Measurements from ENCODE around the gene SETD7.
"Not testable (repeated sequence)": the region's sequence is repeated elsewhere in the genome, so short reads cannot be mapped to it uniquely, and the experiment has no call there.

Gene SETD7

DNA sequence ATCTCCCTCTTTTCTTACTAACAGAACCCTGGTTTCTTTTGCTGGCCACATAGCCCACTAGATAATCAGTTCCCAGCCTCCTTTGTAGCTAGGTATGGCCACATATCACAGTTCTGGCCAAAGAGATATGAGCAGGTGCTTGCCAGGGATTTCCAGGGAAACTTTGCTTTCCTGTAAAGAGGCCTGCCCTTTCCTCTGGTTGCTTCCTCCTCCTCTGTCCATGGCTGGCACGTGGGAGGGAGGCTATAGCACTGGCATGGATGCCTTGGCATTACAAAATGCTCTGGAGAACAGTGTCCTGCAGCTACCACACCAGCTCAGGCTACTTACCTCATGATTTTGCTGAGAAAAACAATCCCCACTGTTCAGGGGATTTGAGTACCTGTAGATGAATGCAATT is 74.6 kb downstream of the SETD7 start:
- H3K27me3 ChIP-seq (ENCODE audit: insufficient read depth, low read length), result no peaks in the 10 kb centered on the region
- WGBS, result 74% methylated on average over 1 of the region's 1 CpG
- no peaks in the 10 kb centered on the region for H3K4me1 ChIP-seq (ENCODE audit: insufficient read depth, low read length)
- no peak overlapping the region for H3K4me3 ChIP-seq (ENCODE audit: low read length)
- H3K36me3 ChIP-seq (ENCODE audit: insufficient read depth, low read length), result no peaks in the 10 kb centered on the region
- H3K27ac ChIP-seq (ENCODE audit: low read depth, low read length), result no peak overlapping the region
- H3K9me3 ChIP-seq (ENCODE audit: insufficient read depth, low read depth, low read length), result no peaks in the 10 kb centered on the region
- no peak overlapping the region for H3K9ac ChIP-seq (ENCODE audit: low read depth, low read length)

DNA sequence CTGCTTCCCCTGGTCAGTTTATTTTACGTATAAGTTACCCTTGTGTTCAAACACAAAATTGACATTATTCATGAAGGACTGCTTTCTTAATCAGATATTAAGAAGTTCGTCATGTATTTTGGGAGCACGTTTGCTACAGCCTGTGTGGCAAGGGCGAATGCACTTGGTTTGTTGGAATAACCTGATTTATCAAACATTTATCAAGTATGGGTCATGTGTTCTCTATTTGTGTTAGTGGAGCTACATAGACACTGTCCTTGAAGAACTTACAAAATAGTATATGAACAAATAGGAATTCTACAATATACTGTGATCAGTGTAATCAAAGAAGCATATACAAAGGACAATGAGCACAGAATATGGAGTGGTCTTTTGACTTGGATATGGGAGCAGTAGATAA is 79.7 kb downstream of the SETD7 start:
- no peak overlapping the region for H3K4me3 ChIP-seq (ENCODE audit: low read length)
- no peak overlapping the region for H3K9ac ChIP-seq (ENCODE audit: low read depth, low read length)
- H3K9me3 ChIP-seq (ENCODE audit: insufficient read depth, low read depth, low read length), result peaks cover 6% of the 10 kb centered on the region; the same call in 1 of the 2 replicates
- WGBS, result 89% methylated on average over 4 of the region's 4 CpGs
- no peaks in the 10 kb centered on the region for H3K27me3 ChIP-seq (ENCODE audit: insufficient read depth, low read length)
- no peak overlapping the region for H3K27ac ChIP-seq (ENCODE audit: low read depth, low read length)
- no peaks in the 10 kb centered on the region for H3K4me1 ChIP-seq (ENCODE audit: insufficient read depth, low read length)
- peaks cover 17% of the 10 kb centered on the region for H3K36me3 ChIP-seq (ENCODE audit: insufficient read depth, low read length)

DNA sequence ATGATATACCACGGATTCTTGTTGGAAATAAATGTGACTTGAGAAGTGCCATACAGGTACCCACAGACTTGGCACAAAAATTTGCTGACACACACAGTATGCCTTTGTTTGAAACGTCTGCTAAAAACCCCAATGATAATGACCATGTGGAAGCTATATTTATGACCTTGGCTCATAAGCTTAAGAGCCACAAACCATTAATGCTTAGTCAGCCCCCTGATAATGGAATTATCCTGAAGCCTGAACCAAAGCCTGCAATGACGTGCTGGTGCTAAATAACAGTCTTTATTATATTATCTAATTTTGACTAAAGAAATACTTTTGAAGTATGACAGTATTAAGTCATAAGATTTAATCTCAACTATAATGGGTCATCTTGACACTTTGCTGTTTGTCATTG is 83.2 kb downstream of the SETD7 start:
- H3K4me1 ChIP-seq (ENCODE audit: insufficient read depth, low read length), result no peaks in the 10 kb centered on the region
- no peak overlapping the region for H3K27ac ChIP-seq (ENCODE audit: low read depth, low read length)
- H3K9me3 ChIP-seq (ENCODE audit: insufficient read depth, low read depth, low read length), result peaks cover 8% of the 10 kb centered on the region; the same call in 1 of the 2 replicates
- H3K27me3 ChIP-seq (ENCODE audit: insufficient read depth, low read length), result no peaks in the 10 kb centered on the region
- no peak overlapping the region for H3K9ac ChIP-seq (ENCODE audit: low read depth, low read length)
- WGBS, result 93% methylated on average over 3 of the region's 3 CpGs
- no peak overlapping the region for H3K4me3 ChIP-seq (ENCODE audit: low read length)
- peaks cover 17% of the 10 kb centered on the region for H3K36me3 ChIP-seq (ENCODE audit: insufficient read depth, low read length)

DNA sequence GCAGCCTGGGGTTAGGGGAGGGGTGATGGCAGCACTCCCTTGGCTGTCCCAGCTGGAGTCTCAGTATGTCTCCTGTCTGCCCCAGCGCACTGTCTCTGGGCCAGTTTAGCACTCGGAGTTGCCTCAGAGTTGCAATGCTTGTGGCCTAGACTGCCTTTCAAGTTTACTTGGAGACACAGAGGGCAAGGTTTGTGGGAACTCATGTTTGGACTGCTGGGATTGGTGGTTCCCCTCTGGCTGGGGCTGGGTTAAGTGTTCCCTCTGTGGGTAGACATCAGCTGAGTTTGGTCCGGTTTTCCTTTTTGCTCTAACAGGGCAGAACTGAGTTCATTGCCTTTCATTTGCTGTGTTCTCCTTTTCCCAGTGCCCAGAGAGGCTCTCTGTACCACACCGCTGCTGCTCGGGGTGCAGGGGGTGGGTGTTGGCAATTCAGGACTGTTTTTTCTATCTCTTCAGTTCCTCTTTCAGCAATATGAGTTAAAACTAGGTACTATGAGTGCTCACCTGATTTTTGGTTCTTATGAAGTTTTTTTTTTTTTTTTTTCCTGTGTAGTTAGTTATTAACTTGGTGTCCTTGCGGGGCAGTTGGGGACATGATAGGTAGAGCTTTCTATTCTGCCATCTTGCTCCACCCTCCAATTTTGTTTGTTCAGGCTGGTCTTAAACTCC is 84.9 kb downstream of the SETD7 start:
- Histone ChIP-seq H3K4me1 (ENCODE audit: insufficient read depth, low read length) (no peaks in the 10 kb centered on the region), H3K4me3 (ENCODE audit: low read length) (no peak overlapping the region), H3K27ac (ENCODE audit: low read depth, low read length) (no peak overlapping the region), H3K27me3 (ENCODE audit: insufficient read depth, low read length) (no peaks in the 10 kb centered on the region), H3K36me3 (ENCODE audit: insufficient read depth, low read length) (peaks cover 17% of the 10 kb centered on the region), H3K9me3 (ENCODE audit: insufficient read depth, low read depth, low read length) (peaks cover 8% of the 10 kb centered on the region; the same call in 1 of the 2 replicates), H3K9ac (ENCODE audit: low read depth, low read length) (no peak overlapping the region)
- over 99% methylated on average over 6 of the region's 6 CpGs for WGBS

DNA sequence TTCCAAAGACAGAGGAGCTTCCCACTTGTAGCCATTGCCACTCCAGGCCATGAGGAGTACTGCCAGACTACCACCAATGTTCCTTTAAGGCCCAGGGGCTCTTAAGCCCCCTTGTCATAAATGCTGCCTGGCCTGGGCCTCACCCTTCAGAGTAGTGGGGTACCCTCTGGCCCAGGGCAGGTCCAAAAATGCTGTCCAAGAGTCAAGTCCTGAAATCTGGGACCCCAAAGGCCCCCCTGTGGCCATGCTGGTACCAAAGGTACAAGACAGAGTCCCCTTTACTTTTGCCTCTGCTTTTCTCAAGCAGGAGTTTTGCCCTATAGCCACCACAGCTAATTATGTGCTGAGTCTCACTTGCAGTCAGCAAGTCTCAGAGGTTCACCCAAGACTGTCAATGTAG is 85.7 kb downstream of the SETD7 start:
- Histone ChIP-seq H3K4me3 (ENCODE audit: low read length) (no peak overlapping the region), H3K9me3 (ENCODE audit: insufficient read depth, low read depth, low read length) (peaks cover 8% of the 10 kb centered on the region; the same call in 1 of the 2 replicates), H3K27me3 (ENCODE audit: insufficient read depth, low read length) (no peaks in the 10 kb centered on the region), H3K36me3 (ENCODE audit: insufficient read depth, low read length) (peaks cover 17% of the 10 kb centered on the region), H3K4me1 (ENCODE audit: insufficient read depth, low read length) (no peaks in the 10 kb centered on the region), H3K27ac (ENCODE audit: low read depth, low read length) (no peak overlapping the region), H3K9ac (ENCODE audit: low read depth, low read length) (no peak overlapping the region)

DNA sequence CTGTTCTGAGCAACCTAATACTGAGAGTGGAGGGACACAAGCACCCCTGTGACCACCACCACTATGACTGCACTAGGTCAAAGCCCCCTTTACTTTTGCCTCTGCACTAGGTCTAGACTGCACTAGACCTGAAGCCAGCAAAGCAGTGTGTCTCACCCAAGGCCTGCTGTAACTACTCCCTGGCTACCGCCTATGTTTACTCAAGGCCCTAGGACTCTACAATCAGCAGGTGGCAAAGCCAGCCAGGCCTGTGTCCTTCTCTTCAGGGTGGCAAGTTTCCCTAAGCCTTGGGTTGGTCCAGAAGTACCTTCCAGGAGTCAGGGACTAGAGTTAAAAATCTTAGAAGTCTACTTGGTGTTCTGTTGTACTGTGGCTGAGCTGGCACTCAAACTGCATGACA is 86.2 kb downstream of the SETD7 start:
- Histone ChIP-seq H3K27me3 (ENCODE audit: insufficient read depth, low read length) (no peaks in the 10 kb centered on the region), H3K36me3 (ENCODE audit: insufficient read depth, low read length) (peaks cover 17% of the 10 kb centered on the region), H3K9ac (ENCODE audit: low read depth, low read length) (no peak overlapping the region), H3K27ac (ENCODE audit: low read depth, low read length) (no peak overlapping the region), H3K4me1 (ENCODE audit: insufficient read depth, low read length) (no peaks in the 10 kb centered on the region), H3K4me3 (ENCODE audit: low read length) (no peak overlapping the region), H3K9me3 (ENCODE audit: insufficient read depth, low read depth, low read length) (peaks cover 8% of the 10 kb centered on the region; the same call in 1 of the 2 replicates)
- WGBS, result 89% methylated on average over 1 of the region's 1 CpG

DNA sequence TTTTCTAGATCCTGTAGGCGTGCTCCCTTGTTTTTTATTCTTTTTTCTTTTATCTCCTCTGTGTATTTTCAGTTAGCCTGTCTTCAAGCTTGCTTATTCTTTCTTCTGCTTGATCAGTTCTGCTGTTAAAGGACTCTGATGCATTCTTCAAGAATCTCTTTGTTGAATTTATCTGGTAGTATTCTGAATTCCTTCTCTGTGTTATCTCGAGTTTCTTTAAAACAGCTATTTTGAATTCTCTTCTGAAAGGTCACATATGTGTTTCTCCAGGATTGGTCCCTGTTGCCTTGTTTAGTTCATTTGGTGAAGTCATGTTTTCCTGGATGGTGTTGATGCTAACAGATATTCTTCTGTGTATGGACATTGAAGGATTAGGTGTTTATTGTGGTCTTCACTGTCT is 86.8 kb downstream of the SETD7 start:
- no peak overlapping the region for H3K9ac ChIP-seq (ENCODE audit: low read depth, low read length)
- 89% methylated on average over 2 of the region's 2 CpGs for WGBS
- no peak overlapping the region for H3K27ac ChIP-seq (ENCODE audit: low read depth, low read length)
- peaks cover 15% of the 10 kb centered on the region for H3K36me3 ChIP-seq (ENCODE audit: insufficient read depth, low read length)
- H3K9me3 ChIP-seq (ENCODE audit: insufficient read depth, low read depth, low read length), result peaks cover 8% of the 10 kb centered on the region; the same call in 1 of the 2 replicates
- no peaks in the 10 kb centered on the region for H3K4me1 ChIP-seq (ENCODE audit: insufficient read depth, low read length)
- no peaks in the 10 kb centered on the region for H3K27me3 ChIP-seq (ENCODE audit: insufficient read depth, low read length)
- no peak overlapping the region for H3K4me3 ChIP-seq (ENCODE audit: low read length)

DNA sequence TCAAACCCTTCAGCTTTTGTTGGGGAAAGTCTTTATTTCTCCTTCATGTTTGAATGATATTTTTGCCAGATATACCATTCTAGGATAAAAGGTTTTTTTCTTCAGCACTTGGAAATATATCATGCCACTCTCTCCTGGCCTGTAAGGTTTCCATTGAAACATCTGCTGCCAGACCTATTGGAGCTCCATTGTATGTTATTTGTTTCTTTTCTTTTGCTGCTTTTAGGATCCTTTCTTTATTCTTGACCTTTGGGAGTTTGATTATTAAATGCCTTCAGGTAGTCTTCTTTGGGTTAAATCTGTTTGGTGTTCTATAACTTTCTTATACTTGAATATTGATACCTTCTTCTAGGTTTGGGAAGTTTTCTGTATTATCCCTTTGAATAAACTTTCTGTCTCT is 87.3 kb downstream of the SETD7 start:
- H3K9me3 ChIP-seq (ENCODE audit: insufficient read depth, low read depth, low read length); H3K27me3 ChIP-seq (ENCODE audit: insufficient read depth, low read length); H3K4me3 ChIP-seq (ENCODE audit: low read length); H3K27ac ChIP-seq (ENCODE audit: low read depth, low read length); H3K9ac ChIP-seq (ENCODE audit: low read depth, low read length); H3K4me1 ChIP-seq (ENCODE audit: insufficient read depth, low read length): not testable (repeated sequence)
- peaks cover 13% of the 10 kb centered on the region for H3K36me3 ChIP-seq (ENCODE audit: insufficient read depth, low read length)

DNA sequence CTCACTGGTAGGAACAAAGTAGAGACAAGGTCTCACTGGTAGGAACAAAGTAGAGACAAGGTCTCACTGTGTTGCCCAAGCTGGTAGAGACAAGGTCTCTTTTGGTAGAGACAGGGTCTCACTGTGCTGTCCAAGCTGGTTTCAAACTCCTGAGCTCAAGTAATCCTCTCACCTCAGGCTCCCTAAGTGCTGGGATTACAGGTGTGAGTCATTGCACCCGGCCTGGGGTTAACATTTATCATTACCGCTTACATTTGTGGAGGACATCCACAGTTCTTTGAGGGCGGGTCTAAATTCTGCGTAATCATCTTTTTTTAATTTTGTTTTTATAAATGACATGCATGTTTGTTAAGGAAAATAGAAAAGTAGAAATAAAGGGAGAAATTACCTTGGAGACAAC is 90.1 kb downstream of the SETD7 start:
- 73% methylated on average over 4 of the region's 4 CpGs for WGBS
- no peak overlapping the region for H3K27ac ChIP-seq (ENCODE audit: low read depth, low read length)
- no peak overlapping the region for H3K9ac ChIP-seq (ENCODE audit: low read depth, low read length)
- no peaks in the 10 kb centered on the region for H3K9me3 ChIP-seq (ENCODE audit: insufficient read depth, low read depth, low read length)
- no peak overlapping the region for H3K4me3 ChIP-seq (ENCODE audit: low read length)
- peaks cover 6% of the 10 kb centered on the region for H3K4me1 ChIP-seq (ENCODE audit: insufficient read depth, low read length)
- H3K36me3 ChIP-seq (ENCODE audit: insufficient read depth, low read length), result no peaks in the 10 kb centered on the region
- H3K27me3 ChIP-seq (ENCODE audit: insufficient read depth, low read length), result no peaks in the 10 kb centered on the region

DNA sequence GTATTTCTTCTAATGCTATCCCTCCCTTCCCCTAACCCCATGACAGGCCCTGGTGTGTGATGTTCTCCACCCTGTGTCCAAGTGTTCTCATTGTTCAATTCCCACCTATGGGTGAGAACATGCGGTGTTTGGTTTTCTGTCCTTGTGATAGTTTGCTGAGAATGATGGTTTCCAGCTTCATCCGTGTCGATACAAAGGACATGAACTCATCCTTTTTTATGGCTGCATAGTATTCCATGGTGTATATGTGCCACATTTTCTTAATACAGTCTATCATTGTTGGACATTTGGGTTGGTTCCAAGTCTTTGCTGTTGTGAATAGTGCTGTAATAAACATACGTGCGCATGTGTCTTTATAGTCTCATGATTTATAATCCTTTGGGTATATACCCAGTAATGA is 91.5 kb downstream of the SETD7 start:
- H3K27ac ChIP-seq (ENCODE audit: low read depth, low read length); H3K27me3 ChIP-seq (ENCODE audit: insufficient read depth, low read length); H3K9me3 ChIP-seq (ENCODE audit: insufficient read depth, low read depth, low read length); H3K9ac ChIP-seq (ENCODE audit: low read depth, low read length); H3K4me3 ChIP-seq (ENCODE audit: low read length); H3K36me3 ChIP-seq (ENCODE audit: insufficient read depth, low read length): not testable (repeated sequence)
- peaks cover 18% of the 10 kb centered on the region for H3K4me1 ChIP-seq (ENCODE audit: insufficient read depth, low read length)
- WGBS, result 95% methylated on average over 5 of the region's 5 CpGs

DNA sequence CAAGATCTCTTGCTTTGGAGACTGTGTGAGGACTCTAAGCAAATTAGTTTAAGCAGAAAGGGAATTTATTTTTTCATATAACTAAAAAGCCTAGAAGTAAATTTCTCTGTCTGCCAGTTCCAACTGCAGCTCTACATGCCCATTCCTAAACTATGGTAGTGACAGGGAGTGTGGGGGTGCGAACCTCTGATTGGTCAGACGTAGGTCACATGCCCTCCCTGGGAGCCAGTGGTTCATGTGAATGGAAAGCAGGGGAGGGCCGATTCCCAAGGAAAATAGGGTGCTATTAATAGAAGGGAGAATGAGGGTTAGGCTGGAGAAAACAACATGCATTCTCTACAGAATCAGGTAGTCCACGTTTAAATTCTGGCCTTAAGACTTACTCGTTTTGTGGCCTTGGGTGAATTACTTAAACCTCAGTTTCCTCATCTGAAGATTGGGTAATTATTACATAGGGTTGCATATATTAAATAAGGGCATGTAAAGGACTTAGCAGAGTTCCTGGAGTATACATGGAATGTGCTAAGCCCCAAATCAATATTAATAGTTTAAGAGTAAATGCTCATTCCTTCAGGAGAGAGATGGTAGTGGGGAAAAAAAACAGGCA is 94.9 kb downstream of the SETD7 start:
- Histone ChIP-seq H3K4me1 (ENCODE audit: insufficient read depth, low read length) (peaks cover 29% of the 10 kb centered on the region), H3K4me3 (ENCODE audit: low read length) (peak overlapping the region; percentile 12; the same call in 1 of the 2 replicates), H3K36me3 (ENCODE audit: insufficient read depth, low read length) (no peaks in the 10 kb centered on the region), H3K27ac (ENCODE audit: low read depth, low read length) (peak overlapping the region; percentile 94), H3K9me3 (ENCODE audit: insufficient read depth, low read depth, low read length) (no peaks in the 10 kb centered on the region), H3K27me3 (ENCODE audit: insufficient read depth, low read length) (no peaks in the 10 kb centered on the region), H3K9ac (ENCODE audit: low read depth, low read length) (peak overlapping the region; percentile 18; the same call in 1 of the 2 replicates)
- WGBS, result 65% methylated on average over 5 of the region's 5 CpGs

Data from HUES64 (cell line).